PC-3 (cell line): ENCODE measurements around the gene FAM50B. TPM values are rescaled to one million over a fixed set of nuclear protein-coding genes. Genes with fewer than 3 reads are reported as not detected.

ENCODE experiments used
- ATAC-seq: fragments of 200-7000 bp; cut with Tn5 transposase; 2 replicates; pipeline ENCODE4 v1.9.1; 2020; ENCODE audit warnings: mild to moderate bottlenecking, moderate library complexity
- BruUV-seq: library from RNA; stranded (reverse); fragments of 400-500 nt; replicated peaks from 2 replicates; lab custom pipeline; 2021; lab: Mats Ljungman, UMichigan
- CTCF ChIA-PET: fragments of 300-600 bp; sonication (Branson Sonifier 250); formaldehyde crosslinking; loops from one replicate; lab custom pipeline; 2022; ENCODE audit warnings: antibody characterized with exemption; lab: Charles Lee
- POLR2A ChIA-PET: fragments of 300-600 bp; sonication (Branson Sonifier 250); formaldehyde crosslinking; loops from one replicate; lab custom pipeline; 2022; ENCODE audit warnings: antibody characterized with exemption; ENCODE audit not compliant: unreplicated experiment; lab: Charles Lee
- DNase-seq: peaks from one replicate; pipeline ENCODE4 v3.0.0-alpha.2; 2015
- H2AFZ ChIP-seq: fragments of 300-600 bp; sonication (generic); 2 replicates; pipeline ENCODE4 v1.6.0; 2016; ENCODE audit warnings: antibody characterized with exemption, low read length
- H3F3A ChIP-seq: fragments of 300-600 bp; sonication (generic); one replicate; pipeline ENCODE4 v1.6.0; 2017; ENCODE audit warnings: antibody characterized with exemption, low read length, control low read depth, mild to moderate bottlenecking; ENCODE audit not compliant: unreplicated experiment
- H3K27ac ChIP-seq: fragments of 300-600 bp; sonication (generic); 2 replicates; pipeline ENCODE4 v1.5.1; 2016; ENCODE audit warnings: mild to moderate bottlenecking, low read length
- H3K27me3 ChIP-seq: fragments of 300-600 bp; sonication (generic); 2 replicates; pipeline ENCODE4 v1.6.1; 2016; ENCODE audit warnings: low read length, mixed read lengths
- H3K36me3 ChIP-seq: fragments of 300-600 bp; sonication (generic); 2 replicates; pipeline ENCODE4 v1.6.1; 2016; ENCODE audit warnings: low read depth, mixed run types, low read length, mixed read lengths
- H3K4me1 ChIP-seq: fragments of 300-600 bp; sonication (generic); 2 replicates; pipeline ENCODE4 v1.5.1; 2016; ENCODE audit warnings: low read length; ENCODE audit not compliant: insufficient read depth
- H3K4me2 ChIP-seq: fragments of 300-600 bp; sonication (generic); 2 replicates; pipeline ENCODE4 v1.6.0; 2016; ENCODE audit warnings: low read length
- H3K4me3 ChIP-seq: fragments of 300-600 bp; sonication (generic); 2 replicates; pipeline ENCODE4 v1.5.1; 2016; ENCODE audit warnings: mild to moderate bottlenecking, low read length, mixed read lengths
- H3K79me2 ChIP-seq: fragments of 300-600 bp; sonication (generic); 2 replicates; pipeline ENCODE4 v1.6.1; 2017; ENCODE audit warnings: low read length, mixed read lengths
- H3K9ac ChIP-seq: fragments of 300-600 bp; sonication (generic); 2 replicates; pipeline ENCODE4 v1.6.0; 2016; ENCODE audit warnings: mild to moderate bottlenecking, low read length
- H3K9me2 ChIP-seq: fragments of 300-600 bp; sonication (generic); replicated peaks from 2 replicates; pipeline ENCODE4 v1.6.1; 2016; ENCODE audit warnings: mixed run types, low read length, mixed read lengths
- H3K9me3 ChIP-seq: fragments of 300-600 bp; sonication (generic); 2 replicates; pipeline ENCODE4 v1.6.1; 2016; ENCODE audit warnings: low read length, mixed read lengths
- H4K20me1 ChIP-seq: fragments of 300-600 bp; sonication (generic); 2 replicates; pipeline ENCODE4 v1.6.1; 2016; ENCODE audit warnings: low read length, mixed read lengths
- CTCF ChIP-seq: fragments of 300-600 bp; sonication (generic); conservative IDR thresholded peaks from 2 replicates; pipeline ENCODE4 v1.5.1; 2017; ENCODE audit warnings: antibody characterized with exemption, low read depth, mild to moderate bottlenecking, low read length
- EZH2 ChIP-seq: fragments of 300-600 bp; sonication (generic); IDR thresholded peaks from one replicate; pipeline ENCODE4 v1.6.1; 2017; ENCODE audit warnings: antibody characterized with exemption, mild to moderate bottlenecking, low read length; ENCODE audit not compliant: unreplicated experiment
- EZH2phosphoT487 ChIP-seq: fragments of 300-600 bp; sonication (generic); IDR thresholded peaks from 2 replicates; pipeline ENCODE4 v1.6.1; 2018; ENCODE audit warnings: mild to moderate bottlenecking, antibody characterized with exemption, low read length, borderline replicate concordance
- intact Hi-C: fragments of 100-400 bp; cut with micrococcal nuclease; formaldehyde crosslinking; loops from 2 replicates; pipeline ENCODE4 v1.9.0; 2023
- total RNA-seq: library from RNA; depleted of rRNA; stranded (reverse); fragments of >200 nt; gene quantifications from 2 replicates; pipeline ENCODE4 v1.2.3, GENCODE V29; 2014

The FAM50B gene
- total RNA-seq, 1 experiment from 2014 or later = 8.3 TPM

- H3F3A ChIP-seq = no peaks in the 10 kb centered on the region
- TF ChIP-seq EZH2phosphoT487 (no peak), CTCF (no peak), EZH2 (no peak)
- H3K9me3 ChIP-seq = no peaks in the 10 kb centered on the region
- no peak overlapping the region for H3K27ac ChIP-seq
- H3K36me3 ChIP-seq = no peaks in the 10 kb centered on the region
- H3K4me3 ChIP-seq = no peak overlapping the region
- H3K4me2 ChIP-seq = no peak overlapping the region
- no peak for DNase-seq
- ATAC-seq = no peak
- no peaks in the 10 kb centered on the region for H4K20me1 ChIP-seq
- H2AFZ ChIP-seq = no peak overlapping the region
- intact Hi-C loops = no loop called here
- H3K9ac ChIP-seq = no peak overlapping the region
- no peaks in the 10 kb centered on the region for H3K27me3 ChIP-seq
- BruUV-seq = no TSS peak
- H3K4me1 ChIP-seq = peaks cover 30% of the 10 kb centered on the region
- ChIA-PET POLR2A (no interaction called here), CTCF (no interaction called here)
- H3K9me2 ChIP-seq = no peaks in the 10 kb centered on the region
- no peaks in the 10 kb centered on the region for H3K79me2 ChIP-seq
Measured at GRCh38 chr6:3882866-3883265, 33.7 kb downstream of the FAM50B start.

- POLR2A ChIA-PET = interaction anchor here (0.6 to 0.8 kb wide), 3 partner anchors 30 to 76 kb away, joined by 4 to 7 read pairs (median 5); no protein-coding TSS in a partner anchor
- TF ChIP-seq EZH2 (no peak), EZH2phosphoT487 (no peak), CTCF (no peak)
- H3K9ac ChIP-seq = no peak overlapping the region
- ATAC-seq = peak; percentile 34
- no peaks in the 10 kb centered on the region for H3K27me3 ChIP-seq
- no peaks in the 10 kb centered on the region for H3K9me3 ChIP-seq
- CTCF ChIA-PET = interaction anchor here (0.7 to 1.3 kb wide), 4 partner anchors 35 to 135 kb away, joined by 3 to 5 read pairs (median 4); partner anchors contain the start of gene FAM50B
- no peaks in the 10 kb centered on the region for H3K36me3 ChIP-seq
- H3K9me2 ChIP-seq = no peaks in the 10 kb centered on the region
- H3F3A ChIP-seq = no peaks in the 10 kb centered on the region
- peaks cover 43% of the 10 kb centered on the region for H3K4me1 ChIP-seq
- H3K4me2 ChIP-seq = peak overlapping the region; percentile 39
- H4K20me1 ChIP-seq = no peaks in the 10 kb centered on the region
- H3K79me2 ChIP-seq = no peaks in the 10 kb centered on the region
- intact Hi-C loops = loop anchor here (2.0 kb wide), 1 partner anchor 135 kb away; no protein-coding TSS in a partner anchor
- no peak overlapping the region for H3K4me3 ChIP-seq
- no TSS peak for BruUV-seq
- peak overlapping the region; percentile 52; the same call in 1 of the 2 replicates for H2AFZ ChIP-seq
- H3K27ac ChIP-seq = no peak overlapping the region
- peak; percentile 67 for DNase-seq
Measured at GRCh38 chr6:3884007-3884745, 35.0 kb downstream of the FAM50B start.
